Suprapubic skin (tissue), 4 donors: ENCODE measurements around the gene CLEC16A. TPM values are rescaled to one million over a fixed set of nuclear protein-coding genes. Genes with fewer than 3 reads are reported as not detected.
"Not testable (repeated sequence)": the region's sequence is repeated elsewhere in the genome, so short reads cannot be mapped to it uniquely, and the experiment has no call there.

Experiments used
- DNase-seq, 2 donors: peaks; one replicate each; pipeline ENCODE4 v3.0.0-alpha.2; 2019; ENCODE audit warnings: low spot score in 2 of 2
- H3K27ac ChIP-seq: fragments of 200-600 bp; sonication (generic); one replicate; pipeline ENCODE4 v1.5.1; 2019
- H3K27me3 ChIP-seq: fragments of 200-600 bp; sonication (generic); one replicate; pipeline ENCODE4 v1.5.1; 2019
- H3K36me3 ChIP-seq: fragments of 200-600 bp; sonication (generic); one replicate; pipeline ENCODE4 v1.5.1; 2019
- H3K4me1 ChIP-seq: fragments of 200-600 bp; sonication (generic); one replicate; pipeline ENCODE4 v1.5.1; 2019
- H3K4me3 ChIP-seq: fragments of 200-600 bp; sonication (generic); one replicate; pipeline ENCODE4 v1.5.1; 2019; ENCODE audit warnings: mild to moderate bottlenecking
- H3K9me3 ChIP-seq: fragments of 200-600 bp; sonication (generic); one replicate; pipeline ENCODE4 v1.5.1; 2019
- CTCF ChIP-seq, 2 donors: fragments of 200-600 bp in 1 of 2; fragments of 450-650 bp in 1 of 2; sonication (generic) in 1 of 2; IDR thresholded peaks; one replicate each; pipeline ENCODE4 v1.5.1; 2016 to 2019; ENCODE audit warnings: antibody characterized with exemption in 2 of 2, mild to moderate bottlenecking in 1 of 2, moderate library complexity in 1 of 2
- EP300 ChIP-seq: sonication (generic); formaldehyde crosslinking; IDR thresholded peaks from one replicate; pipeline ENCODE4 v1.6.1; 2017; ENCODE audit warnings: antibody characterized with exemption
- POLR2A ChIP-seq, 2 donors: fragments of 450-650 bp; IDR thresholded peaks; one replicate each; pipeline ENCODE4 v1.6.1; 2017; ENCODE audit warnings: antibody characterized with exemption in 2 of 2, mild to moderate bottlenecking in 2 of 2, moderate library complexity in 2 of 2
- POLR2AphosphoS5 ChIP-seq, 3 donors: sonication (generic); formaldehyde crosslinking; IDR thresholded peaks; one replicate each; pipeline ENCODE4 v1.6.1; 2017; ENCODE audit warnings: antibody characterized with exemption in 3 of 3
- WGBS: methylation state at CpG from one replicate; pipeline ENCODE4 v1.1.5; 2018; 5-methylcytosine and 5-hydroxymethylcytosine counted together
- total RNA-seq, 4 donors: library from RNA; depleted of rRNA; stranded (reverse); fragments of >200 nt; gene quantifications; one replicate each; pipeline ENCODE4 v1.1.0, GENCODE V29; 2016

CLEC16A gene
- total RNA-seq, 4 donors from 2014 or later: 37.2 to 62.3 (median 39.0) TPM

- TF ChIP-seq POLR2AphosphoS5 (IDR thresholded peaks at IDR 0.05) (no peak), POLR2A (IDR thresholded peaks at IDR 0.05) (no peak), CTCF (IDR thresholded peaks at IDR 0.05) (no peak), EP300 (no peak)
- DNase-seq: no peak
- Histone ChIP-seq H3K27ac (no peak overlapping the region), H3K4me1 (peaks cover 31% of the 10 kb centered on the region), H3K4me3 (no peak overlapping the region), H3K27me3 (no peaks in the 10 kb centered on the region), H3K36me3 (peaks cover 25% of the 10 kb centered on the region), H3K9me3 (no peaks in the 10 kb centered on the region)
- 48% methylated on average over 10 of the region's 10 CpGs for WGBS
Observed at GRCh38 chr16:10921536-10922327, 22.6 kb upstream of the CLEC16A start.

- Histone ChIP-seq H3K27ac (no peak overlapping the region), H3K36me3 (peaks cover 33% of the 10 kb centered on the region), H3K27me3 (no peaks in the 10 kb centered on the region)
Observed at GRCh38 chr16:10922328-10923145, 21.8 kb upstream of the CLEC16A start.

GRCh38 chr16:10923146-10923649, 21.2 kb upstream of the CLEC16A start:
- WGBS: 87% methylated on average over 6 of the region's 10 CpGs
- TF ChIP-seq POLR2AphosphoS5 (IDR thresholded peaks at IDR 0.05) (no peak), EP300 (no peak), CTCF (IDR thresholded peaks at IDR 0.05) (no peak), POLR2A (IDR thresholded peaks at IDR 0.05) (no peak)
- Histone ChIP-seq H3K36me3 (peaks cover 40% of the 10 kb centered on the region), H3K9me3 (no peaks in the 10 kb centered on the region), H3K4me3 (no peak overlapping the region), H3K27ac (no peak overlapping the region), H3K27me3 (no peaks in the 10 kb centered on the region), H3K4me1 (peaks cover 30% of the 10 kb centered on the region)
- no peak for DNase-seq

More at GRCh38 chr16:10922328-10923145, 21.8 kb upstream of the CLEC16A start:
- TF ChIP-seq POLR2A (IDR thresholded peaks at IDR 0.05): no peak
- Histone ChIP-seq H3K4me1 (peaks cover 31% of the 10 kb centered on the region), H3K9me3 (no peaks in the 10 kb centered on the region), H3K4me3 (no peak overlapping the region)
- no peak for DNase-seq
- 87% methylated on average over 5 of the region's 14 CpGs for WGBS

- Histone ChIP-seq H3K27ac (no peak overlapping the region), H3K4me3 (no peak overlapping the region), H3K9me3 (no peaks in the 10 kb centered on the region), H3K36me3 (peaks cover 43% of the 10 kb centered on the region), H3K27me3 (no peaks in the 10 kb centered on the region), H3K4me1 (peaks cover 25% of the 10 kb centered on the region)
- 56% methylated on average over 14 of the region's 14 CpGs for WGBS
- TF ChIP-seq CTCF (IDR thresholded peaks at IDR 0.05) (no peak), POLR2A (IDR thresholded peaks at IDR 0.05) (no peak), EP300 (no peak), POLR2AphosphoS5 (IDR thresholded peaks at IDR 0.05) (no peak)
- no peak for DNase-seq
Observed at GRCh38 chr16:10923650-10924214, 20.6 kb upstream of the CLEC16A start.

GRCh38 chr16:10925285-10925684, 19.1 kb upstream of the CLEC16A start:
- not testable (repeated sequence) for DNase-seq, H3K27me3 ChIP-seq, H3K4me3 ChIP-seq, H3K27ac ChIP-seq, H3K9me3 ChIP-seq
- Histone ChIP-seq H3K4me1 (peaks cover 29% of the 10 kb centered on the region), H3K36me3 (peaks cover 55% of the 10 kb centered on the region)
- WGBS: 94% methylated on average over 3 of the region's 3 CpGs

GRCh38 chr16:10926094-10926493, 18.3 kb upstream of the CLEC16A start:
- no peak for DNase-seq
- TF ChIP-seq CTCF (IDR thresholded peaks at IDR 0.05): no peak
- no peak for TF ChIP-seq POLR2A (IDR thresholded peaks at IDR 0.05)
- no peak for TF ChIP-seq POLR2AphosphoS5 (IDR thresholded peaks at IDR 0.05)
- TF ChIP-seq EP300: no peak
- Histone ChIP-seq H3K9me3 (no peaks in the 10 kb centered on the region), H3K4me3 (no peak overlapping the region), H3K27ac (no peak overlapping the region), H3K27me3 (no peaks in the 10 kb centered on the region), H3K4me1 (peaks cover 34% of the 10 kb centered on the region), H3K36me3 (peaks cover 60% of the 10 kb centered on the region)
- WGBS: 100% methylated on average over 3 of the region's 4 CpGs
